Stimulated activated CD8-positive, alpha-beta memory T cell treated with anti-CD3 and anti-CD28 coated beads, Interleukin-12 subunit alpha, Interleukin-12 subunit beta, amount 100 ng/mL, for 1 hour (primary cell): ENCODE results near the gene SARM1.
A peak's percentile ranks its signal among the peaks of the same experiment; 100 is the strongest.

ENCODE experiments used
- DNase-seq: peaks from one replicate; pipeline ENCODE4 v3.0.0-alpha.2; 2020; ENCODE audit warnings: low read depth

The SARM1 gene

GRCh38 chr17:28395968-28396367, 24.5 kb downstream of the SARM1 start:
- no peak for DNase-seq

- no peak for DNase-seq
These were observed 25.2 kb downstream of the SARM1 start for GRCh38 chr17:28396635-28397239.

GRCh38 chr17:28397275-28397674, 25.8 kb downstream of the SARM1 start:
- DNase-seq = no peak

- DNase-seq = no peak
These were observed 26.3 kb downstream of the SARM1 start for GRCh38 chr17:28397687-28398279.

- no peak for DNase-seq
These were observed 26.9 kb downstream of the SARM1 start for GRCh38 chr17:28398280-28398981.

- DNase-seq = no peak
These were observed 28.3 kb downstream of the SARM1 start for GRCh38 chr17:28399808-28400207.

- no peak for DNase-seq
These were observed 30.7 kb downstream of the SARM1 start for GRCh38 chr17:28402224-28402630.

GRCh38 chr17:28402844-28403243, 31.4 kb downstream of the SARM1 start:
- DNase-seq = no peak

- no peak for DNase-seq
These were observed 32.5 kb downstream of the SARM1 start for GRCh38 chr17:28404007-28404406.

GRCh38 chr17:28404461-28404811, 32.9 kb downstream of the SARM1 start:
- no peak for DNase-seq

GRCh38 chr17:28404812-28405570, 33.5 kb downstream of the SARM1 start:
- no peak for DNase-seq

GRCh38 chr17:28405632-28406472, 34.4 kb downstream of the SARM1 start, which contains the start of gene SLC46A1:
TSS of gene SLC46A1 (minus strand) at chr17:28406212. CDS start at chr17:28406114, 98 bp downstream.
- DNase-seq = no peak

GRCh38 chr17:28406473-28406814, 35.0 kb downstream of the SARM1 start:
- DNase-seq = no peak

- DNase-seq = no peak
These were observed 35.9 kb downstream of the SARM1 start for GRCh38 chr17:28407130-28407973.

GRCh38 chr17:28407974-28408306, 36.4 kb downstream of the SARM1 start:
- DNase-seq = no peak

- no peak for DNase-seq
These were observed 40.6 kb downstream of the SARM1 start for GRCh38 chr17:28412099-28412498.

- no peak for DNase-seq
These were observed 42.3 kb downstream of the SARM1 start for GRCh38 chr17:28413804-28414203.

- DNase-seq = no peak
These were observed 44.4 kb downstream of the SARM1 start for GRCh38 chr17:28415886-28416285.

GRCh38 chr17:28416703-28417311, 45.3 kb downstream of the SARM1 start:
- DNase-seq = peak; percentile 30

- no peak for DNase-seq
These were observed 50.4 kb downstream of the SARM1 start for GRCh38 chr17:28421787-28422305.
